Liver (tissue), 9 donors: ENCODE results near the gene DTX3L. TPM values are rescaled to one million over a fixed set of nuclear protein-coding genes. Genes with fewer than 3 reads are reported as not detected.

Experiments used
- DNase-seq: peaks from one replicate; pipeline ENCODE4 v3.0.0-alpha.2; 2017; ENCODE audit warnings: low spot score
- H3K27ac ChIP-seq, 2 donors: one replicate each; pipeline ENCODE4 v1.7.0; 2013; ENCODE audit warnings: inconsistent platforms in 2 of 2, low read length in 2 of 2, control low read depth in 1 of 2, low read depth in 1 of 2, mild to moderate bottlenecking in 1 of 2
- H3K27me3 ChIP-seq, 4 donors: one replicate each; pipeline versions ENCODE4 v1.6.1 to v1.7.0; 2013; ENCODE audit warnings: low read length in 3 of 4, inconsistent platforms in 1 of 4, mild to moderate bottlenecking in 1 of 4, moderate library complexity in 1 of 4; ENCODE audit not compliant: control insufficient read depth in 4 of 4, insufficient read depth in 4 of 4
- H3K36me3 ChIP-seq, 4 donors: one replicate each; pipeline versions ENCODE4 v1.6.1 to v1.7.0; 2013; ENCODE audit warnings: low read length in 3 of 4, mild to moderate bottlenecking in 3 of 4, low read depth in 1 of 4, moderate library complexity in 1 of 4; ENCODE audit not compliant: control insufficient read depth in 4 of 4, insufficient read depth in 3 of 4
- H3K4me1 ChIP-seq, 4 donors: one replicate each; pipeline versions ENCODE4 v1.6.1 to v1.7.0; 2013; ENCODE audit warnings: low read length in 3 of 4, mild to moderate bottlenecking in 3 of 4, moderate library complexity in 1 of 4; ENCODE audit not compliant: control insufficient read depth in 4 of 4, insufficient read depth in 4 of 4
- H3K4me3 ChIP-seq, 3 donors: one replicate each; pipeline versions ENCODE4 v1.6.1 to v1.7.0; 2013; ENCODE audit warnings: low read length in 3 of 3, control low read depth in 1 of 3, low read depth in 1 of 3, mild to moderate bottlenecking in 1 of 3
- H3K9ac ChIP-seq, 2 donors: one replicate each; pipeline ENCODE4 v1.7.0; 2013; ENCODE audit warnings: low read length in 2 of 2, mild to moderate bottlenecking in 2 of 2, moderate library complexity in 2 of 2, control low read depth in 1 of 2, low read depth in 1 of 2
- H3K9me3 ChIP-seq, 4 donors: one replicate each; pipeline versions ENCODE4 v1.6.1 to v1.7.0; 2013; ENCODE audit warnings: low read length in 3 of 4; ENCODE audit not compliant: control insufficient read depth in 4 of 4
- EGR1 ChIP-seq, 2 donors: IDR thresholded peaks; 2 replicates each; pipeline ENCODE4 v1.6.1; 2016 to 2018; ENCODE audit warnings: antibody characterized with exemption in 2 of 2, low read depth in 2 of 2
- FOXA1 ChIP-seq: IDR thresholded peaks from 2 replicates; pipeline ENCODE4 v1.6.1; 2016; ENCODE audit warnings: antibody characterized with exemption
- FOXA2 ChIP-seq: IDR thresholded peaks from 2 replicates; pipeline ENCODE4 v1.6.1; 2016; ENCODE audit warnings: antibody characterized with exemption
- HNF4A ChIP-seq, 2 donors: conservative IDR thresholded peaks; 2 replicates each; pipeline ENCODE4 v1.6.1; 2016; ENCODE audit warnings: antibody characterized with exemption in 2 of 2, mild to moderate bottlenecking in 2 of 2
- HNF4G ChIP-seq: IDR thresholded peaks from 2 replicates; pipeline ENCODE4 v1.6.1; 2016; ENCODE audit warnings: antibody characterized with exemption
- JUND ChIP-seq, 2 donors: IDR thresholded peaks; 2 replicates each; pipeline ENCODE4 v1.6.1; 2016; ENCODE audit warnings: antibody characterized with exemption in 2 of 2
- NR2F2 ChIP-seq: IDR thresholded peaks from 2 replicates; pipeline ENCODE4 v1.6.1; 2016; ENCODE audit warnings: antibody characterized with exemption
- RAD21 ChIP-seq, 2 donors: IDR thresholded peaks; 2 replicates each; pipeline ENCODE4 v1.6.1; 2016; ENCODE audit warnings: antibody characterized with exemption in 2 of 2, mild to moderate bottlenecking in 2 of 2
- RXRA ChIP-seq, 2 donors: IDR thresholded peaks; 2 replicates each; pipeline ENCODE4 v1.6.1; 2017 to 2018; ENCODE audit warnings: antibody characterized with exemption in 2 of 2, mild to moderate bottlenecking in 1 of 2
- SP1 ChIP-seq: IDR thresholded peaks from 2 replicates; pipeline ENCODE4 v1.6.1; 2018; ENCODE audit warnings: antibody characterized with exemption, mild to moderate bottlenecking
- WGBS: extraction: QIAGEN DNeasy Blood & Tissue Kit; methylation state at CpG from one replicate; pipeline ENCODE4 v1.1.7; 2013; 5-methylcytosine and 5-hydroxymethylcytosine counted together
- polyA plus RNA-seq, 2 donors: library from polyadenylated mRNA; stranded (reverse) in 1 of 2; unstranded in 1 of 2; fragments of 200-250 nt in 1 of 2; fragments of >200 nt in 1 of 2; fragmentation: Nextera tagmentation in 1 of 2; extraction: Ambion mirVana in 1 of 2; gene quantifications; one replicate each; pipeline versions ENCODE4 v1.2.1 to v1.2.3, GENCODE V29; 2013 to 2015
- total RNA-seq, 2 donors: library from RNA; depleted of rRNA; stranded (reverse); fragments of >200 nt; gene quantifications; one replicate each; pipeline ENCODE4 v1.2.3, GENCODE V29; 2014
- TF ChIP-seq, protein P1 (sequence below): IDR thresholded peaks from 2 replicates; pipeline ENCODE4 v1.6.1; 2016; ENCODE audit warnings: antibody characterized with exemption
- TF ChIP-seq, protein P2 (sequence below): IDR thresholded peaks from 2 replicates; pipeline ENCODE4 v1.6.1; 2016; ENCODE audit warnings: antibody characterized with exemption, mild to moderate bottlenecking
- TF ChIP-seq, protein P3 (sequence below): fragments of 150-350 bp; IDR thresholded peaks from 2 replicates; pipeline ENCODE4 v1.5.1; 2017; ENCODE audit warnings: improper control_type of control experiment, low read depth, low read length; ENCODE audit not compliant: missing input control
- TF ChIP-seq, protein P4 (sequence below): IDR thresholded peaks from 2 replicates; pipeline ENCODE4 v1.6.1; 2016; ENCODE audit warnings: antibody characterized with exemption
- TF ChIP-seq, protein P5 (sequence below): IDR thresholded peaks from 2 replicates; pipeline ENCODE4 v1.6.1; 2016; ENCODE audit warnings: antibody characterized with exemption
- donor health status: healthy.
- donor health status: healthy.
- donor health status: healthy.
- donor health status: healthy.
- donor health status: healthy.

Gene DTX3L
- total and polyA plus RNA-seq, 4 donors = 16.9 to 44.5 (median 23.5) TPM

DNA sequence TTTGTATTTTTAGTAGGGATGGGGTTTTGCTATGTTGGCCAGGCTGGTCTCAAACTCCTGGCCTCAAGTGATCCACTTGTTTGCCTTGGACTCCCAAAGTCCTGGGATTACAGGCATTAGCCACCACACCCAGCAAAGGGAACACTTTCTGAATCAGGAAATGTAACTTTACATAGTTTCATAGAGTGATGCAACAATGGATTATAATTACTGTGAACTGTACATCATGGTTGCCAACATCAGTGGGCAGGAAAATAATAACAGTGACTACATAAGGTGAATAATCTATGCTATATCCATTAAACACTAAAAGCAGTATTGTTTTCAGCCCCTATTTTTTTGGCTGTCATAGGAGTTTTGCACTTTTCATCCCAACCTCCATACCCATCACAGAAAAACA, 44.4 kb upstream of the DTX3L start:
- Histone ChIP-seq H3K9ac (no peak overlapping the region), H3K36me3 (no peaks in the 10 kb centered on the region), H3K4me1 (peaks cover 0 to 13% (median 12%) of the 10 kb centered on the region in 4 donors), H3K27me3 (no peaks in the 10 kb centered on the region), H3K9me3 (no peaks in the 10 kb centered on the region), H3K4me3 (no peak overlapping the region), H3K27ac (no peak overlapping the region)
- no peak for TF ChIP-seq FOXA2
- no peak for TF ChIP-seq NR2F2
- TF ChIP-seq, protein P1, sequence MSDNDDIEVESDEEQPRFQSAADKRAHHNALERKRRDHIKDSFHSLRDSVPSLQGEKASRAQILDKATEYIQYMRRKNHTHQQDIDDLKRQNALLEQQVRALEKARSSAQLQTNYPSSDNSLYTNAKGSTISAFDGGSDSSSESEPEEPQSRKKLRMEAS = no peak
- TF ChIP-seq FOXA1 = no peak
- no peak for TF ChIP-seq EGR1 (IDR thresholded peaks at IDR 0.05; ENCODE audit: low read depth in 2 of 2)
- TF ChIP-seq, protein P2, sequence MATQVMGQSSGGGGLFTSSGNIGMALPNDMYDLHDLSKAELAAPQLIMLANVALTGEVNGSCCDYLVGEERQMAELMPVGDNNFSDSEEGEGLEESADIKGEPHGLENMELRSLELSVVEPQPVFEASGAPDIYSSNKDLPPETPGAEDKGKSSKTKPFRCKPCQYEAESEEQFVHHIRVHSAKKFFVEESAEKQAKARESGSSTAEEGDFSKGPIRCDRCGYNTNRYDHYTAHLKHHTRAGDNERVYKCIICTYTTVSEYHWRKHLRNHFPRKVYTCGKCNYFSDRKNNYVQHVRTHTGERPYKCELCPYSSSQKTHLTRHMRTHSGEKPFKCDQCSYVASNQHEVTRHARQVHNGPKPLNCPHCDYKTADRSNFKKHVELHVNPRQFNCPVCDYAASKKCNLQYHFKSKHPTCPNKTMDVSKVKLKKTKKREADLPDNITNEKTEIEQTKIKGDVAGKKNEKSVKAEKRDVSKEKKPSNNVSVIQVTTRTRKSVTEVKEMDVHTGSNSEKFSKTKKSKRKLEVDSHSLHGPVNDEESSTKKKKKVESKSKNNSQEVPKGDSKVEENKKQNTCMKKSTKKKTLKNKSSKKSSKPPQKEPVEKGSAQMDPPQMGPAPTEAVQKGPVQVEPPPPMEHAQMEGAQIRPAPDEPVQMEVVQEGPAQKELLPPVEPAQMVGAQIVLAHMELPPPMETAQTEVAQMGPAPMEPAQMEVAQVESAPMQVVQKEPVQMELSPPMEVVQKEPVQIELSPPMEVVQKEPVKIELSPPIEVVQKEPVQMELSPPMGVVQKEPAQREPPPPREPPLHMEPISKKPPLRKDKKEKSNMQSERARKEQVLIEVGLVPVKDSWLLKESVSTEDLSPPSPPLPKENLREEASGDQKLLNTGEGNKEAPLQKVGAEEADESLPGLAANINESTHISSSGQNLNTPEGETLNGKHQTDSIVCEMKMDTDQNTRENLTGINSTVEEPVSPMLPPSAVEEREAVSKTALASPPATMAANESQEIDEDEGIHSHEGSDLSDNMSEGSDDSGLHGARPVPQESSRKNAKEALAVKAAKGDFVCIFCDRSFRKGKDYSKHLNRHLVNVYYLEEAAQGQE = no peak
- TF ChIP-seq, protein P3, sequence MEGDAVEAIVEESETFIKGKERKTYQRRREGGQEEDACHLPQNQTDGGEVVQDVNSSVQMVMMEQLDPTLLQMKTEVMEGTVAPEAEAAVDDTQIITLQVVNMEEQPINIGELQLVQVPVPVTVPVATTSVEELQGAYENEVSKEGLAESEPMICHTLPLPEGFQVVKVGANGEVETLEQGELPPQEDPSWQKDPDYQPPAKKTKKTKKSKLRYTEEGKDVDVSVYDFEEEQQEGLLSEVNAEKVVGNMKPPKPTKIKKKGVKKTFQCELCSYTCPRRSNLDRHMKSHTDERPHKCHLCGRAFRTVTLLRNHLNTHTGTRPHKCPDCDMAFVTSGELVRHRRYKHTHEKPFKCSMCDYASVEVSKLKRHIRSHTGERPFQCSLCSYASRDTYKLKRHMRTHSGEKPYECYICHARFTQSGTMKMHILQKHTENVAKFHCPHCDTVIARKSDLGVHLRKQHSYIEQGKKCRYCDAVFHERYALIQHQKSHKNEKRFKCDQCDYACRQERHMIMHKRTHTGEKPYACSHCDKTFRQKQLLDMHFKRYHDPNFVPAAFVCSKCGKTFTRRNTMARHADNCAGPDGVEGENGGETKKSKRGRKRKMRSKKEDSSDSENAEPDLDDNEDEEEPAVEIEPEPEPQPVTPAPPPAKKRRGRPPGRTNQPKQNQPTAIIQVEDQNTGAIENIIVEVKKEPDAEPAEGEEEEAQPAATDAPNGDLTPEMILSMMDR = no peak
- no peak for TF ChIP-seq HNF4G
- DNase-seq = no peak

DNA sequence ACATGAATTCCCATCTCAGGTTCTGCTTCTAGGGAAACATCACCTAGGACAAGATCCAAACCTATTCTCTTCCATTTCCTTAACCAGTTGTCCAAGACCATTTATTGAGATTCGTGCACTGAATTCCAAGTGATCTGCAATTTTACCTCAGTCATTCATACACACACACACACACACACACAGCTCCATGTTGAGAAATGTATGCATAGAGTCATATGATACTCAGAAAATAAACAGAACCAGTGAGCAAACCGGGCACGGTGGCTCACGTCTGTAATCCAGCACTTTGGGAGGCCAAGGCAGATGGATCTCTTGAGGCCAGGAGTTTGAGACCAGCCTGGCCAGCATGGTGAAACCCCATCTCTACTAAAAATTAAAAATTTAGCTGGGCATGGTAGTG, 43.3 kb upstream of the DTX3L start:
- Histone ChIP-seq H3K27me3 (no peaks in the 10 kb centered on the region), H3K4me3 (no peak overlapping the region), H3K27ac (no peak overlapping the region), H3K36me3 (no peaks in the 10 kb centered on the region), H3K9me3 (no peaks in the 10 kb centered on the region), H3K4me1 (peaks cover 0 to 5% (median 5%) of the 10 kb centered on the region in 4 donors), H3K9ac (no peak overlapping the region)
- TF ChIP-seq, protein P4, sequence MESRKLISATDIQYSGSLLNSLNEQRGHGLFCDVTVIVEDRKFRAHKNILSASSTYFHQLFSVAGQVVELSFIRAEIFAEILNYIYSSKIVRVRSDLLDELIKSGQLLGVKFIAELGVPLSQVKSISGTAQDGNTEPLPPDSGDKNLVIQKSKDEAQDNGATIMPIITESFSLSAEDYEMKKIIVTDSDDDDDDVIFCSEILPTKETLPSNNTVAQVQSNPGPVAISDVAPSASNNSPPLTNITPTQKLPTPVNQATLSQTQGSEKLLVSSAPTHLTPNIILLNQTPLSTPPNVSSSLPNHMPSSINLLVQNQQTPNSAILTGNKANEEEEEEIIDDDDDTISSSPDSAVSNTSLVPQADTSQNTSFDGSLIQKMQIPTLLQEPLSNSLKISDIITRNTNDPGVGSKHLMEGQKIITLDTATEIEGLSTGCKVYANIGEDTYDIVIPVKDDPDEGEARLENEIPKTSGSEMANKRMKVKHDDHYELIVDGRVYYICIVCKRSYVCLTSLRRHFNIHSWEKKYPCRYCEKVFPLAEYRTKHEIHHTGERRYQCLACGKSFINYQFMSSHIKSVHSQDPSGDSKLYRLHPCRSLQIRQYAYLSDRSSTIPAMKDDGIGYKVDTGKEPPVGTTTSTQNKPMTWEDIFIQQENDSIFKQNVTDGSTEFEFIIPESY = no peak
- TF ChIP-seq HNF4A (conservative IDR thresholded peaks at IDR 0.05) = no peak
- TF ChIP-seq, protein P5, sequence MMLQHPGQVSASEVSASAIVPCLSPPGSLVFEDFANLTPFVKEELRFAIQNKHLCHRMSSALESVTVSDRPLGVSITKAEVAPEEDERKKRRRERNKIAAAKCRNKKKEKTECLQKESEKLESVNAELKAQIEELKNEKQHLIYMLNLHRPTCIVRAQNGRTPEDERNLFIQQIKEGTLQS = no peak
- no peak for TF ChIP-seq RXRA (IDR thresholded peaks at IDR 0.05)
- no peak for TF ChIP-seq HNF4G
- TF ChIP-seq, protein P2 = no peak
- TF ChIP-seq JUND (IDR thresholded peaks at IDR 0.05) = no peak
- no peak for TF ChIP-seq SP1
- no peak for TF ChIP-seq RAD21 (IDR thresholded peaks at IDR 0.05)
- TF ChIP-seq, protein P1 = no peak
- 88% methylated on average over 4 of the region's 4 CpGs for WGBS
- DNase-seq = no peak
